Prostate gland (tissue), 2 donors: ENCODE results near the gene BLM. TPM values are rescaled to one million over a fixed set of nuclear protein-coding genes. Genes with fewer than 3 reads are reported as not detected.

Source experiments
- DNase-seq: peaks from one replicate; pipeline ENCODE4 v3.0.0-alpha.2; 2019; ENCODE audit warnings: low spot score
- H3K27ac ChIP-seq, 2 donors: fragments of 200-600 bp; sonication (generic); 2 replicates each; pipeline ENCODE4 v1.5.1; 2017 to 2019
- H3K27me3 ChIP-seq: fragments of 200-600 bp; sonication (generic); replicated peaks from 2 replicates; pipeline ENCODE4 v1.5.1; 2019; ENCODE audit not compliant: insufficient read depth
- H3K36me3 ChIP-seq, 2 donors: fragments of 200-600 bp; sonication (generic); 1 replicate in 1 of 2; 2 replicates in 1 of 2; pipeline versions ENCODE4 v1.5.1 to v1.8.1; 2017 to 2019
- H3K4me1 ChIP-seq: fragments of 200-600 bp; sonication (generic); replicated peaks from 2 replicates; pipeline ENCODE4 v1.5.1; 2019
- H3K4me3 ChIP-seq, 2 donors: fragments of 200-600 bp; sonication (generic); 2 replicates each; pipeline ENCODE4 v1.5.1; 2017 to 2019
- H3K9me3 ChIP-seq: fragments of 200-600 bp; sonication (generic); 2 replicates; pipeline ENCODE4 v1.5.1; 2017
- POLR2A ChIP-seq: fragments of 450-650 bp; IDR thresholded peaks from one replicate; pipeline ENCODE4 v1.6.1; 2016; ENCODE audit warnings: antibody characterized with exemption, mild to moderate bottlenecking
- POLR2AphosphoS5 ChIP-seq: sonication (generic); formaldehyde crosslinking; IDR thresholded peaks from one replicate; pipeline ENCODE4 v1.6.1; 2017; ENCODE audit warnings: antibody characterized with exemption
- WGBS: methylation state at CpG from one replicate; pipeline ENCODE4 v1.1.5; 2018; 5-methylcytosine and 5-hydroxymethylcytosine counted together
- intact Hi-C: fragments of 100-400 bp; cut with DNase I; formaldehyde crosslinking; loops from one replicate; pipeline ENCODE4 v1.14.2; 2022
- total RNA-seq, 2 donors: library from RNA; depleted of rRNA; stranded (reverse); fragments of >200 nt; gene quantifications; one replicate each; pipeline ENCODE4 v1.1.0, GENCODE V29; 2016
- TF ChIP-seq, protein P1 (sequence below), 4 experiments: fragments of 200-600 bp in 2 of 4; fragments of 450-650 bp in 2 of 4; sonication (generic) in 2 of 4; IDR thresholded peaks; 1 replicate in 3 of 4; 2 replicates in 1 of 4; pipeline ENCODE4 v1.5.1; 2016 to 2019; ENCODE audit warnings: antibody characterized with exemption in 4 of 4, mild to moderate bottlenecking in 2 of 4, moderate library complexity in 2 of 4

Gene BLM
- total RNA-seq, 2 donors from 2014 or later = 1.4 to 4.9 TPM

DNA sequence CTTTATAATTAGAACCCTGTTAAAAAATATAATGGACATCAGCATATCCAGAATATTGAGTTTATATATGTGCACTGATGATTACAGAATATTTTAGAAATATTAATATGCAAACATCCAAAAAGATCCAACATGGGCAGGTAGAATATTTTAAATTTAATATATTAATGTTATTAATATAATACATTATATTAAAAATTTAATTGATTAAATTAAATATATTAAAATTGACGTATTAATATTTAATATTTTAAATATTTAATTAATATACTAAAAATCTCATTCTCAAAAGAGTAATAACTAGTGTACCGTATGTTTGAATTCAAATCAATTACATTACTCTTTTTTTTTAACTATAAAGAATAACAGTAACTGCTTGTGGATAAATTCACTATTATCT lies 77.4 kb downstream of the BLM start:
- no peak overlapping the region for H3K27ac ChIP-seq
- no peaks in the 10 kb centered on the region for H3K9me3 ChIP-seq
- H3K36me3 ChIP-seq = no peaks in the 10 kb centered on the region
- no peak overlapping the region for H3K4me3 ChIP-seq
- intact Hi-C loops = no loop called here
- no peak for TF ChIP-seq POLR2AphosphoS5
- TF ChIP-seq, protein P1, sequence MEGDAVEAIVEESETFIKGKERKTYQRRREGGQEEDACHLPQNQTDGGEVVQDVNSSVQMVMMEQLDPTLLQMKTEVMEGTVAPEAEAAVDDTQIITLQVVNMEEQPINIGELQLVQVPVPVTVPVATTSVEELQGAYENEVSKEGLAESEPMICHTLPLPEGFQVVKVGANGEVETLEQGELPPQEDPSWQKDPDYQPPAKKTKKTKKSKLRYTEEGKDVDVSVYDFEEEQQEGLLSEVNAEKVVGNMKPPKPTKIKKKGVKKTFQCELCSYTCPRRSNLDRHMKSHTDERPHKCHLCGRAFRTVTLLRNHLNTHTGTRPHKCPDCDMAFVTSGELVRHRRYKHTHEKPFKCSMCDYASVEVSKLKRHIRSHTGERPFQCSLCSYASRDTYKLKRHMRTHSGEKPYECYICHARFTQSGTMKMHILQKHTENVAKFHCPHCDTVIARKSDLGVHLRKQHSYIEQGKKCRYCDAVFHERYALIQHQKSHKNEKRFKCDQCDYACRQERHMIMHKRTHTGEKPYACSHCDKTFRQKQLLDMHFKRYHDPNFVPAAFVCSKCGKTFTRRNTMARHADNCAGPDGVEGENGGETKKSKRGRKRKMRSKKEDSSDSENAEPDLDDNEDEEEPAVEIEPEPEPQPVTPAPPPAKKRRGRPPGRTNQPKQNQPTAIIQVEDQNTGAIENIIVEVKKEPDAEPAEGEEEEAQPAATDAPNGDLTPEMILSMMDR (IDR thresholded peaks at IDR 0.05) = no peak
- no peak for TF ChIP-seq POLR2A
- no peaks in the 10 kb centered on the region for H3K4me1 ChIP-seq
- DNase-seq = no peak
- no peaks in the 10 kb centered on the region for H3K27me3 ChIP-seq
- 97% methylated on average over 2 of the region's 2 CpGs for WGBS

DNA sequence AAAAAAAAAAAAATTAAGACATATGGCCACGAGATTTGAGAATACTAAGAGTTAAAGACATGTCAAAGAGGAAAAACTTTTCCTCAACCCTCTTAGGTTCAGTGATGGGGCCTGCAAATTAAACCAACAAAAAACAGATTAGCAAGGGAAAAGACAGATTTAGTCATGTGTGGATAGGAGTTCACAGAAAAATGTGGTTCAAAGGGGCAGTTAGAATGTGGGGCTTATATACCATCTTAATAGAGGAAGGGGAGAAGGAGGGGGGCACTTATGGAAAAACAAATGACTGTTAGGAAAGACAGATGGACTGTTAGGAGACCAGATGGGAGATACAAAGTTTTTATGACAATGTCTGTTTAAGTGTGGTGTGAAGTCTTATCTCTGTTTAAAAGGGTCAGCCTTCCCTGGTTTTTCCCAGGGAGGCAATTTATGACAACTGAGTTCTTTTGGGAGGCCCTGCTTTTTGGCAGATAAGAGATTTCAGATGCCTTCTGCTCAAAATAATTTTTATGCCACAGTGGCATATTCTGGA lies 82.6 kb downstream of the BLM start:
- Histone ChIP-seq H3K36me3 (no peaks in the 10 kb centered on the region), H3K27me3 (no peaks in the 10 kb centered on the region), H3K9me3 (no peaks in the 10 kb centered on the region), H3K4me1 (no peaks in the 10 kb centered on the region), H3K27ac (no peak overlapping the region), H3K4me3 (no peak overlapping the region)
- 91% methylated on average over 1 of the region's 1 CpG for WGBS
- no peak for DNase-seq
- no peak for TF ChIP-seq POLR2A
- TF ChIP-seq, protein P1 (IDR thresholded peaks at IDR 0.05) = no peak
- TF ChIP-seq POLR2AphosphoS5 = no peak
- intact Hi-C loops = no loop called here

DNA sequence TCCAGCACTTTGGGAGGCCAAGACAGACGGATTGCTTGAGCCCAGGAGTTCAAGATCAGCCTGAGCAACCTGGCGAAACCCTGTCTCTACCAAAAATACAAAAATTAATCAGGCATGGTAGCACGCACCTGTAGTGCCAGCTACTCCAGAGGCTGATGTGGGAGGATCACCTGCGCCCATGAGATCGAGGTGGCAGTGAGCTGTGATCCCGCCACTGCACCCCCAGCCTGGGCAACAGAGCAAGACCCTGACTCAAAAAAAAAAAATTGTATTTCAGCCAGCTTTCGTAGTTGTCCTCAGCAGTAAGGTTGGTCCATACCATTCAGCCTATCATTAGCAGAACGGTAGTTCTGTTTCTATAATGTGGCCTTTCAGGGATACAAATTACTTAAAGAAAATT lies 84.7 kb downstream of the BLM start:
- no peak overlapping the region for H3K4me3 ChIP-seq
- no peak overlapping the region for H3K27ac ChIP-seq
- no peaks in the 10 kb centered on the region for H3K4me1 ChIP-seq
- H3K9me3 ChIP-seq = no peaks in the 10 kb centered on the region
- no peak for DNase-seq
- H3K36me3 ChIP-seq = no peaks in the 10 kb centered on the region
- intact Hi-C loops = no loop called here
- H3K27me3 ChIP-seq = no peaks in the 10 kb centered on the region
- 96% methylated on average over 8 of the region's 8 CpGs for WGBS
- no peak for TF ChIP-seq POLR2A

DNA sequence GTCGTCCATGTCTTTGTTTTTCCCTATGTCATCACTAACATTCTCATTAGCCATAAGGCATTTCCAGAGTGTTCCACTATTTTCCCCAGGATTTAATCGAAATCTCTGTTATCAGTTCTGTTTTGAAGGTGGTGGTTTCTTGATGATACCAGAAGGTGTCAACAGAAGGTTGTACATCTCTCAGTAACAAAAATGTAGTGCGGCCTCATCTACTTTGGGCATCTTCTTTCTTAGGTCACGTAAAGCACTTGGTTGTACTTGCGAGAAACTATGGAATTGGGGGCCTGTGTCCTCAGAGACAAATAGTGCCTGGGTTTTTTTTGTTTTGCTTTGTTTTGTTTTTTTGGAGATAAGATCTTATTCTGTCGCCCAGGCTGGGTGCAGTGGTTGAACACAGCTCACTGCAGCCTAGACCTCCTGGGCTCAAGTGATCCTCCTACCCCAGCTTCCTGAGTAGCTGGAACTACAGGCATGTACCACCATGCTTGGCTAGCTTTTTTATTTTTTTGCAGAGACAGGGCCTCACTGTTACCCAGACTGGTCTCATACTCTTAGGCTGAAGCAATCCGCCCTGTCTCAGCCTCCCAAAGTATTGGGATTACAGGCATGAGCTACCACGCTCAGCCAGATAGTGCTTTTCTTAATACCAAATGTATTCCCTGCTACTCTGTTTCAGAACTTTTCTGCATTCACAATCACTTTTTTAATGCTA lies 90.1 kb downstream of the BLM start:
- Histone ChIP-seq H3K9me3 (no peaks in the 10 kb centered on the region), H3K4me1 (no peaks in the 10 kb centered on the region), H3K36me3 (no peaks in the 10 kb centered on the region), H3K27me3 (no peaks in the 10 kb centered on the region), H3K27ac (no peak overlapping the region), H3K4me3 (no peak overlapping the region)
- WGBS = 94% methylated on average over 8 of the region's 8 CpGs
- TF ChIP-seq POLR2A = no peak
- TF ChIP-seq POLR2AphosphoS5 = no peak
- TF ChIP-seq, protein P1 (IDR thresholded peaks at IDR 0.05) = no peak
- intact Hi-C loops = no loop called here
- no peak for DNase-seq

DNA sequence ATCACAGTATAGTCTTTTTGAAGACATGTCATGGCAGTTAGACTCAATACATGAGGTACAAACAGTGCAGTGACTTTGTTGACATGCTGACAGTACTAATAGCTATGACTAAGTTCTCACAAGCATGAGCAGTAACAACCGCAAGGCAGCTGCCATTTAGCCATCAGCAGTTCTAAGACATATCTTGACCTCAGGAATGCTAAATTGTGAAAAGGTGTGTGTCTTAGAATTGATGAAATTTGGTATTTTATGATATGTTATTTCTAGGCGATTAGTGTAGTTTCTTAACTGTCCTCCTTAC lies 90.6 kb downstream of the BLM start:
- intact Hi-C loops = no loop called here
- no peak overlapping the region for H3K4me3 ChIP-seq
- no peaks in the 10 kb centered on the region for H3K9me3 ChIP-seq
- no peak overlapping the region for H3K27ac ChIP-seq
- H3K36me3 ChIP-seq = no peaks in the 10 kb centered on the region
- H3K4me1 ChIP-seq = no peaks in the 10 kb centered on the region
- no peaks in the 10 kb centered on the region for H3K27me3 ChIP-seq
- DNase-seq = no peak
- TF ChIP-seq, protein P1 (IDR thresholded peaks at IDR 0.05) = no peak
- TF ChIP-seq POLR2A (no peak), POLR2AphosphoS5 (no peak)
- 79% methylated on average over 2 of the region's 2 CpGs for WGBS
